GM23338 (cell line): Measurements from ENCODE around the gene RNFT2. TPM values are rescaled to one million over a fixed set of nuclear protein-coding genes. Genes with fewer than 3 reads are reported as not detected.

Experiments
- ATAC-seq: fragments of 200-7000 bp; cut with Tn5 transposase; 3 replicates; pipeline ENCODE4 v1.9.1; 2020
- DNase-seq: peaks from one replicate; pipeline ENCODE4 v3.0.0-alpha.2; 2015; ENCODE audit warnings: low spot score
- H2AFZ ChIP-seq: fragments of 200-600 bp; sonication (generic); 2 replicates; pipeline ENCODE4 v1.8.0; 2016; ENCODE audit warnings: antibody characterized with exemption, mild to moderate bottlenecking, moderate library complexity
- H3F3A ChIP-seq: fragments of 200-600 bp; sonication (generic); replicated peaks from 2 replicates; pipeline ENCODE4 v1.8.0; 2017; ENCODE audit warnings: antibody characterized with exemption, mixed run types, low read depth
- H3K27ac ChIP-seq: fragments of 200-600 bp; sonication (generic); 2 replicates; pipeline ENCODE4 v1.6.1; 2016; ENCODE audit warnings: low read depth
- H3K27me3 ChIP-seq: fragments of 200-600 bp; sonication (generic); 2 replicates; pipeline ENCODE4 v1.8.0; 2016; ENCODE audit warnings: mild to moderate bottlenecking, mixed run types, moderate library complexity; ENCODE audit not compliant: insufficient read depth
- H3K36me3 ChIP-seq: fragments of 200-600 bp; sonication (generic); 2 replicates; pipeline ENCODE4 v1.8.0; 2016; ENCODE audit warnings: mild to moderate bottlenecking; ENCODE audit not compliant: insufficient read depth
- H3K4me1 ChIP-seq: fragments of 200-600 bp; sonication (generic); 2 replicates; pipeline ENCODE4 v1.8.0; 2016; ENCODE audit warnings: mild to moderate bottlenecking, moderate library complexity; ENCODE audit not compliant: insufficient read depth
- H3K4me2 ChIP-seq: fragments of 200-600 bp; sonication (generic); 2 replicates; pipeline ENCODE4 v1.7.1; 2017; ENCODE audit warnings: mixed run types
- H3K4me3 ChIP-seq: fragments of 200-600 bp; sonication (generic); 2 replicates; pipeline ENCODE4 v1.6.1; 2016; ENCODE audit warnings: mixed run types
- H3K79me2 ChIP-seq: fragments of 200-600 bp; sonication (generic); replicated peaks from 2 replicates; pipeline ENCODE4 v1.8.0; 2017; ENCODE audit warnings: mild to moderate bottlenecking; ENCODE audit not compliant: insufficient read depth
- H3K9me2 ChIP-seq: fragments of 200-600 bp; sonication (generic); 2 replicates; pipeline ENCODE4 v1.8.0; 2017; ENCODE audit not compliant: insufficient read depth
- H4K20me1 ChIP-seq: fragments of 200-600 bp; sonication (generic); replicated peaks from 2 replicates; pipeline ENCODE4 v1.8.0; 2017; ENCODE audit warnings: mild to moderate bottlenecking; ENCODE audit not compliant: insufficient read depth
- H3K27ac Mint-ChIP-seq: 2 replicates; pipeline ENCODE4 v1.8.0; 2020; ENCODE audit warnings: inconsistent platforms, mild to moderate bottlenecking, moderate library complexity, mixed read lengths
- H3K27me3 Mint-ChIP-seq: 3 replicates; pipeline ENCODE4 v1.8.0; 2022; ENCODE audit warnings: low read depth, mild to moderate bottlenecking, moderate library complexity, mixed read lengths, inconsistent platforms; ENCODE audit not compliant: insufficient read depth, poor library complexity
- H3K36me3 Mint-ChIP-seq: 3 replicates; pipeline ENCODE4 v1.8.0; 2021; ENCODE audit warnings: low read depth, mild to moderate bottlenecking, inconsistent platforms, moderate library complexity, mixed read lengths
- H3K4me1 Mint-ChIP-seq: 3 replicates; pipeline ENCODE4 v1.8.0; 2020; ENCODE audit warnings: mild to moderate bottlenecking, inconsistent platforms, mixed read lengths
- H3K4me3 Mint-ChIP-seq: 3 replicates; pipeline ENCODE4 v1.8.0; 2021; ENCODE audit warnings: moderate library complexity, mild to moderate bottlenecking, inconsistent platforms, mixed read lengths
- H3K9me3 Mint-ChIP-seq: 3 replicates; pipeline ENCODE4 v1.8.0; 2020; ENCODE audit warnings: moderate library complexity, mild to moderate bottlenecking, inconsistent platforms, mixed read lengths
- CREB1 ChIP-seq: fragments of 250-450 bp; sonication (Bioruptor Pico); IDR thresholded peaks from 2 replicates; pipeline ENCODE4 v1.5.0; 2020; ENCODE audit warnings: low read depth, mild to moderate bottlenecking, moderate library complexity
- CTCF ChIP-seq, 2 experiments: fragments of 200-600 bp in 1 of 2; sonication (generic) in 1 of 2; conservative IDR thresholded peaks; 2 replicates each; pipeline versions ENCODE4 v1.5.1 to v1.6.1; 2016 to 2017; ENCODE audit warnings: antibody characterized with exemption in 2 of 2, low read depth in 2 of 2, mild to moderate bottlenecking in 2 of 2, moderate library complexity in 1 of 2
- ETS1 ChIP-seq: IDR thresholded peaks from 2 replicates; pipeline ENCODE4 v1.6.1; 2016; ENCODE audit warnings: antibody characterized with exemption
- EZH2 ChIP-seq: fragments of 200-600 bp; sonication (generic); IDR thresholded peaks from one replicate; pipeline ENCODE4 v1.8.0; 2017; ENCODE audit warnings: antibody characterized with exemption, mild to moderate bottlenecking, low read depth; ENCODE audit not compliant: unreplicated experiment
- EZH2phosphoT487 ChIP-seq: fragments of 200-600 bp; sonication (generic); IDR thresholded peaks from one replicate; pipeline ENCODE4 v1.8.1; 2018; ENCODE audit warnings: antibody characterized with exemption; ENCODE audit not compliant: unreplicated experiment
- JUNB ChIP-seq: IDR thresholded peaks from one replicate; pipeline ENCODE4 v1.6.1; 2016; ENCODE audit warnings: antibody characterized with exemption; ENCODE audit not compliant: unreplicated experiment
- NANOG ChIP-seq: IDR thresholded peaks from 2 replicates; pipeline ENCODE4 v1.6.1; 2016; ENCODE audit warnings: antibody characterized with exemption, borderline replicate concordance
- POLR2AphosphoS5 ChIP-seq: IDR thresholded peaks from 2 replicates; pipeline ENCODE4 v1.6.1; 2016; ENCODE audit warnings: antibody characterized with exemption, low read depth
- REST ChIP-seq: IDR thresholded peaks from one replicate; pipeline ENCODE4 v1.6.1; 2018; ENCODE audit warnings: antibody characterized with exemption; ENCODE audit not compliant: unreplicated experiment
- STAT1 ChIP-seq: IDR thresholded peaks from one replicate; pipeline ENCODE4 v1.6.1; 2016; ENCODE audit warnings: antibody characterized with exemption; ENCODE audit not compliant: unreplicated experiment
- ZNF114 ChIP-seq: fragments of 250-450 bp; sonication (Bioruptor Pico); IDR thresholded peaks from 2 replicates; pipeline ENCODE4 v1.5.0; 2020; ENCODE audit warnings: mild to moderate bottlenecking, moderate library complexity
- ZNF331 ChIP-seq: fragments of 250-450 bp; sonication (Bioruptor Pico); IDR thresholded peaks from 2 replicates; pipeline ENCODE4 v1.5.0; 2020; ENCODE audit warnings: low read depth, mild to moderate bottlenecking, moderate library complexity
- polyA plus RNA-seq: library from polyadenylated mRNA; unstranded; fragments of >200 nt; fragmentation: Nextera tagmentation; extraction: Ambion mirVana; gene quantifications from 2 replicates; pipeline ENCODE4 v1.2.1, GENCODE V29; 2016
- total RNA-seq: library from RNA; depleted of rRNA; stranded (reverse); fragments of >200 nt; shearing (Covaris generic); gene quantifications from 2 replicates; pipeline ENCODE4 v1.2.3, GENCODE V29; 2014

RNFT2 gene
- total and polyA plus RNA-seq, 2 experiments from 2014 or later, result 19.3 to 22.9 TPM

GRCh38 chr12:116806845-116807440 lies 68.8 kb downstream of the RNFT2 start:
- Histone ChIP-seq H4K20me1 (no peaks in the 10 kb centered on the region; the same call in 1 of the 2 replicates), H3K4me2 (no peak overlapping the region), H3K79me2 (no peaks in the 10 kb centered on the region), H3K9me2 (no peaks in the 10 kb centered on the region), H3K27ac (no peak overlapping the region), H3K27me3 (no peaks in the 10 kb centered on the region), H3K4me1 (no peaks in the 10 kb centered on the region), H3K4me3 (no peak overlapping the region), H3K36me3 (no peaks in the 10 kb centered on the region), H3F3A (no peaks in the 10 kb centered on the region), H2AFZ (no peak overlapping the region)
- ATAC-seq, result no peak
- H3K27me3 Mint-ChIP-seq, result peaks cover 4% of the 10 kb centered on the region
- DNase-seq, result no peak
- H3K27ac Mint-ChIP-seq, result no peak overlapping the region; the same call in 1 of the 2 replicates
- TF ChIP-seq NANOG (no peak), EZH2phosphoT487 (no peak), REST (no peak), CREB1 (CRISPR knock-in tag) (no peak), POLR2AphosphoS5 (no peak), ZNF331 (CRISPR knock-in tag) (no peak)
- H3K9me3 Mint-ChIP-seq, result no peaks in the 10 kb centered on the region
- no peaks in the 10 kb centered on the region for H3K36me3 Mint-ChIP-seq
- H3K4me3 Mint-ChIP-seq, result no peak overlapping the region
- no peaks in the 10 kb centered on the region; the same call in 2 of the 3 replicates for H3K4me1 Mint-ChIP-seq

- DNase-seq, result no peak
- Mint-ChIP-seq H3K27ac (no peak overlapping the region), H3K4me3 (no peak overlapping the region), H3K36me3 (no peaks in the 10 kb centered on the region), H3K27me3 (peaks cover 4% of the 10 kb centered on the region), H3K9me3 (no peaks in the 10 kb centered on the region), H3K4me1 (no peaks in the 10 kb centered on the region; the same call in 2 of the 3 replicates)
- Histone ChIP-seq H3K79me2 (no peaks in the 10 kb centered on the region), H3K36me3 (no peaks in the 10 kb centered on the region), H3K27ac (no peak overlapping the region), H3K4me3 (no peak overlapping the region), H3K9me2 (no peaks in the 10 kb centered on the region), H3K27me3 (no peaks in the 10 kb centered on the region), H4K20me1 (no peaks in the 10 kb centered on the region; the same call in 1 of the 2 replicates), H3F3A (no peaks in the 10 kb centered on the region), H3K4me2 (no peak overlapping the region), H3K4me1 (no peaks in the 10 kb centered on the region), H2AFZ (no peak overlapping the region)
- ATAC-seq, result no peak
- no peak for TF ChIP-seq CTCF (conservative IDR thresholded peaks at IDR 0.05; ENCODE audit: low read depth in 2 of 2)
- TF ChIP-seq NANOG, result no peak
- TF ChIP-seq REST, result no peak
- no peak for TF ChIP-seq CREB1 (CRISPR knock-in tag)
- TF ChIP-seq ZNF331 (CRISPR knock-in tag), result no peak
- TF ChIP-seq EZH2, result no peak
- TF ChIP-seq EZH2phosphoT487, result no peak
- TF ChIP-seq POLR2AphosphoS5, result no peak
- TF ChIP-seq ETS1, result no peak
- TF ChIP-seq STAT1, result no peak
- no peak for TF ChIP-seq ZNF114 (CRISPR knock-in tag)
- no peak for TF ChIP-seq JUNB
These were observed 69.4 kb downstream of the RNFT2 start for GRCh38 chr12:116807546-116807945.
